ENCODE measurements around the gene ASGR1. TPM values are rescaled to one million over a fixed set of nuclear protein-coding genes. Genes with fewer than 3 reads are reported as not detected.

ASGR1 gene
- total and polyA plus RNA-seq, 7 donors: 0.08 to 0.39 (median 0.23) TPM; not detected in 2

GRCh38 chr17:7192271-7192937, 13.2 kb upstream of the ASGR1 start:
- no peak for TF ChIP-seq CTCF (IDR thresholded peaks at IDR 0.05)
- no peaks in the 10 kb centered on the region for H3K4me1 ChIP-seq
- intact Hi-C loops (cut with DNase I): no loop called here
- 73 to 79% (median 75%) methylated on average over 8 to 12 of the region's 12 CpGs for WGBS, 3 donors
- DNase-seq (no peak), ATAC-seq (no peak)
- no peak overlapping the region for H3K4me3 ChIP-seq
- H3K27ac ChIP-seq: no peak overlapping the region
- H3K9me3 ChIP-seq: no peaks in the 10 kb centered on the region
- no peaks in the 10 kb centered on the region for H3K27me3 ChIP-seq (ENCODE audit: insufficient read depth in 3 of 3, low read length in 2 of 3)
- H3K36me3 ChIP-seq (ENCODE audit: insufficient read depth in 1 of 2, low read depth in 1 of 2): peaks cover 0 to 8% of the 10 kb centered on the region in 2 donors

- Histone ChIP-seq H3K36me3 (ENCODE audit: insufficient read depth in 1 of 2, low read depth in 1 of 2) (peaks cover 0 to 8% of the 10 kb centered on the region in 2 donors), H3K27me3 (ENCODE audit: insufficient read depth in 3 of 3, low read length in 2 of 3) (no peaks in the 10 kb centered on the region), H3K4me3 (no peak overlapping the region), H3K4me1 (no peaks in the 10 kb centered on the region), H3K27ac (no peak overlapping the region), H3K9me3 (no peaks in the 10 kb centered on the region)
- intact Hi-C loops (cut with DNase I): no loop called here
- ATAC-seq (peak; percentile 55 to 87 (median 77)), DNase-seq (no peak)
- 70 to 73% (median 71%) methylated on average over 26 of the region's 26 CpGs for WGBS, 3 donors
- no peak for TF ChIP-seq CTCF (IDR thresholded peaks at IDR 0.05)
Measured at GRCh38 chr17:7191571-7192270, 12.6 kb upstream of the ASGR1 start.

- Histone ChIP-seq H3K4me3 (no peak overlapping the region), H3K36me3 (ENCODE audit: insufficient read depth in 1 of 2, low read depth in 1 of 2) (peaks cover 0 to 4% of the 10 kb centered on the region in 2 donors), H3K27ac (no peak overlapping the region), H3K27me3 (ENCODE audit: insufficient read depth in 3 of 3, low read length in 2 of 3) (no peaks in the 10 kb centered on the region), H3K4me1 (no peaks in the 10 kb centered on the region), H3K9me3 (no peaks in the 10 kb centered on the region)
- intact Hi-C loops (cut with DNase I): no loop called here
- ATAC-seq (no peak), DNase-seq (no peak)
- TF ChIP-seq CTCF (IDR thresholded peaks at IDR 0.05): no peak
- 92 to 98% (median 94%) methylated on average over 10 to 12 of the region's 12 CpGs for WGBS, 3 donors
Measured at GRCh38 chr17:7191069-7191468, 11.9 kb upstream of the ASGR1 start.

GRCh38 chr17:7190276-7190917, 11.2 kb upstream of the ASGR1 start:
- ATAC-seq (no peak), DNase-seq (no peak)
- no peaks in the 10 kb centered on the region for H3K9me3 ChIP-seq
- H3K27me3 ChIP-seq (ENCODE audit: insufficient read depth in 3 of 3, low read length in 2 of 3): no peaks in the 10 kb centered on the region
- H3K27ac ChIP-seq: no peak overlapping the region
- H3K4me1 ChIP-seq: no peaks in the 10 kb centered on the region
- no peak for TF ChIP-seq CTCF (IDR thresholded peaks at IDR 0.05)
- H3K36me3 ChIP-seq (ENCODE audit: insufficient read depth in 1 of 2, low read depth in 1 of 2): no peaks in the 10 kb centered on the region
- 89 to 95% (median 94%) methylated on average over 12 to 14 of the region's 14 CpGs for WGBS, 3 donors
- intact Hi-C loops (cut with DNase I): no loop called here
- H3K4me3 ChIP-seq: no peak overlapping the region
